Upper lobe of right lung (tissue), 1 donor: ENCODE data around the gene ZNF778. TPM values are rescaled to one million over a fixed set of nuclear protein-coding genes. Genes with fewer than 3 reads are reported as not detected.
"Not testable (repeated sequence)": the region's sequence is repeated elsewhere in the genome, so short reads cannot be mapped to it uniquely, and the experiment has no call there.

ENCODE experiments used
- ATAC-seq: fragments of 200-7000 bp; cut with Tn5 transposase; one replicate; pipeline ENCODE4 v1.9.1; 2020; ENCODE audit warnings: mild to moderate bottlenecking, moderate library complexity
- DNase-seq: peaks from one replicate; pipeline ENCODE4 v3.0.0-alpha.2; 2020
- H3K27ac ChIP-seq: fragments of 200-600 bp; one replicate; pipeline ENCODE4 v1.8.0; 2022
- H3K27me3 ChIP-seq: fragments of 200-600 bp; one replicate; pipeline ENCODE4 v1.8.0; 2022; ENCODE audit warnings: mild to moderate bottlenecking
- H3K36me3 ChIP-seq: fragments of 200-600 bp; one replicate; pipeline ENCODE4 v1.8.0; 2022
- H3K4me1 ChIP-seq: fragments of 200-600 bp; one replicate; pipeline ENCODE4 v1.8.0; 2022
- H3K4me3 ChIP-seq: fragments of 200-600 bp; one replicate; pipeline ENCODE4 v1.8.0; 2022; ENCODE audit warnings: mild to moderate bottlenecking
- H3K9me3 ChIP-seq: fragments of 200-600 bp; one replicate; pipeline ENCODE4 v1.8.0; 2022
- CTCF ChIP-seq: fragments of 200-600 bp; IDR thresholded peaks from one replicate; pipeline ENCODE4 v1.8.0; 2022; ENCODE audit warnings: antibody characterized with exemption
- intact Hi-C: fragments of 100-400 bp; cut with DNase I; formaldehyde crosslinking; loops from one replicate; pipeline ENCODE4 v1.11.0; 2022
- total RNA-seq: library from RNA; stranded (reverse); fragmentation: NEBNext Ultra II Directional; extraction: Animal tissue kit (Norgen Biotek cat#: 25700); gene quantifications from one replicate; pipeline ENCODE4 v1.2.1, GENCODE V29; 2021
- donor health status: DM: no; HTN: yes; CAD: no; lungs with severe emphysema.

The ZNF778 gene
- total RNA-seq, 1 donor from 2014 or later: 10.3 TPM

- no peak for TF ChIP-seq CTCF
- DNase-seq (no peak), ATAC-seq (no peak)
- H3K27me3 ChIP-seq: peaks cover 16% of the 10 kb centered on the region
- H3K27ac ChIP-seq: no peak overlapping the region
- intact Hi-C loops: no loop called here
- no peaks in the 10 kb centered on the region for H3K9me3 ChIP-seq
- no peak overlapping the region for H3K4me3 ChIP-seq
- no peaks in the 10 kb centered on the region for H3K36me3 ChIP-seq
- no peaks in the 10 kb centered on the region for H3K4me1 ChIP-seq
These were observed 33.4 kb upstream of the ZNF778 start for GRCh38 chr16:89183975-89184676.

- ATAC-seq (no peak), DNase-seq (no peak)
- no peak overlapping the region for H3K27ac ChIP-seq
- no peaks in the 10 kb centered on the region for H3K4me1 ChIP-seq
- intact Hi-C loops: no loop called here
- H3K27me3 ChIP-seq: peaks cover 16% of the 10 kb centered on the region
- no peak for TF ChIP-seq CTCF
- no peak overlapping the region for H3K4me3 ChIP-seq
- no peaks in the 10 kb centered on the region for H3K9me3 ChIP-seq
- no peaks in the 10 kb centered on the region for H3K36me3 ChIP-seq
These were observed 32.9 kb upstream of the ZNF778 start for GRCh38 chr16:89184677-89184932.

- no peak overlapping the region for H3K27ac ChIP-seq
- intact Hi-C loops: no loop called here
- H3K4me1 ChIP-seq: no peaks in the 10 kb centered on the region
- no peak for TF ChIP-seq CTCF
- peak; percentile 12 for ATAC-seq
- no peaks in the 10 kb centered on the region for H3K36me3 ChIP-seq
- no peak overlapping the region for H3K4me3 ChIP-seq
- DNase-seq: no peak
- no peaks in the 10 kb centered on the region for H3K9me3 ChIP-seq
- peaks cover 16% of the 10 kb centered on the region for H3K27me3 ChIP-seq
These were observed 32.3 kb upstream of the ZNF778 start for GRCh38 chr16:89184933-89185794.

- H3K4me3 ChIP-seq, ATAC-seq, H3K9me3 ChIP-seq, DNase-seq, H3K36me3 ChIP-seq, H3K27ac ChIP-seq, intact Hi-C loops, H3K4me1 ChIP-seq: not testable (repeated sequence)
- peaks cover 13% of the 10 kb centered on the region for H3K27me3 ChIP-seq
These were observed 31.5 kb upstream of the ZNF778 start for GRCh38 chr16:89185887-89186592.

- H3K4me3 ChIP-seq, H3K9me3 ChIP-seq, H3K27me3 ChIP-seq, H3K4me1 ChIP-seq, H3K36me3 ChIP-seq, intact Hi-C loops, ATAC-seq, H3K27ac ChIP-seq, DNase-seq: not testable (repeated sequence)
These were observed 30.9 kb upstream of the ZNF778 start for GRCh38 chr16:89186593-89187031.

GRCh38 chr16:89187032-89187769 is 30.3 kb upstream of the ZNF778 start:
- H3K27me3 ChIP-seq: peaks cover 8% of the 10 kb centered on the region
- DNase-seq (no peak), ATAC-seq (peak; percentile 4)
- intact Hi-C loops: no loop called here
- no peaks in the 10 kb centered on the region for H3K36me3 ChIP-seq
- H3K4me1 ChIP-seq: no peaks in the 10 kb centered on the region
- no peak overlapping the region for H3K4me3 ChIP-seq
- no peaks in the 10 kb centered on the region for H3K9me3 ChIP-seq
- H3K27ac ChIP-seq: no peak overlapping the region
- TF ChIP-seq CTCF: no peak
